ENCODE measurements around the gene RGS10.

- TF ChIP-seq POLR2A (IDR thresholded peaks at IDR 0.05) (no peak), CTCF (IDR thresholded peaks at IDR 0.05) (no peak)
Observed at GRCh38 chr10:119549247-119549999, 6.9 kb upstream of the RGS10 start.
